Measurements from ENCODE around the gene ULK4.

ULK4 gene

DNA sequence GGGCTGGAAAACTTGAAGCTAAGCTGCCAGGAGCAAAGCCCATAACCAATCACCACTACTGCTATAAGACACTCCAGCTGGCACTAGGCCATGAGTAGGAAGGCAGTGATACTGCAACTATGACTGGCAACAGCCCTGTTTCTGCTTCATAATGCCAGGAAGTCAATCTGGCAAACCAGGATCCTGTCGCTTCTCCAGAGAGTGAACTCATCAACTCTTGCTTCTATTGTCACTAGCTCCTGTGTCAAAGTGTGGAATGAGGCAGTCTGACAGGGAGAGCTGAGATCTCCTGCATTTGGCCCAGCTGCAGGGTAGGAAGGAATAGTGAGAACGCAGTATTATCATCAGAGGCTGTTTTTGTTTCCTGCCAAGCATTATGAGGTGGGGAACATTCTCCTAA, 657.3 kb downstream of the ULK4 start:
- no peak for DNase-seq (ENCODE audit: low spot score)
- no peak for TF ChIP-seq CTCF (IDR thresholded peaks at IDR 0.05; ENCODE audit: extremely low read depth, missing control alignments)

DNA sequence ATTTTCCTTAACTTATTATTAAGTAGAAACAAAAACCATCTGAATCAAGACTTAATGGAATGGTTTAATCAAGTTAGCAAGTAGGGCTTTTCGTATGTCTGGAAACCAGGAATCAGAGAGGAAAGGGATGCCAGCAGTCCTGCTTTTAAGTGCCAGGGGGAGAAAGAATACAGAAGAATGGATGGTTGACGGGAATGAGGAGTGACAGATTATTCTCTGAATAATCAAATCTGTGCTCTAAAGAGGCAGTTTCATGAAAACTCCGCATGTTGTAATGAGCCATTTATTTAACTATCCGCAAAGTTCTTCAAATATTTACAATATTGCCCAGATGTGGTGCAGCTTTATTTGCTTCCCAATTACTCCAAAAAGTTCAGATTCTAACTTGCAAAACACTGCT, 659.6 kb downstream of the ULK4 start:
- TF ChIP-seq CTCF (IDR thresholded peaks at IDR 0.05; ENCODE audit: extremely low read depth, missing control alignments) = no peak
- no peak for DNase-seq (ENCODE audit: low spot score)

- DNase-seq (ENCODE audit: low spot score) = no peak
- TF ChIP-seq CTCF (IDR thresholded peaks at IDR 0.05; ENCODE audit: extremely low read depth, missing control alignments) = no peak
Observed at GRCh38 chr3:41301548-41301947, 660.4 kb downstream of the ULK4 start.

DNA sequence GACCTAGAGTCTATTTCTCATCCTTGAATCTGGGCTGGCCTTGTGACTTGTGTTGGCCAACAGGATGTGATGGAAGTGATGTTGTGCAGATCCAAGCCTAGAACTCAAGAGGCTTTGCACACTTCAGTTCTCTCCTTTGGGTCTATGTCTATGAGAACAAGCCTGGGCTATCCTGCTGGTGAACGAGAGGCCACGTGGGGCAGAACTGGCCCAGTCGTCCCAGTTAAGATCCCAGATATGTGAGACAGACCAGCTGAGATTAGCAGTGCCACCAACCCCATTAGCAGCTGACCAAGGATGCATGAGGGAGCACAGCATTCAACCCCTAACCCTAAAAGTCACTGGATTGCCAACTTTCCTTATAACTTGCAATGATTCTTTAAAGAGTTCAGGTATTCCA, 662.9 kb downstream of the ULK4 start:
- TF ChIP-seq CTCF (IDR thresholded peaks at IDR 0.05; ENCODE audit: extremely low read depth, missing control alignments) = no peak
- no peak for DNase-seq (ENCODE audit: low spot score)

GRCh38 chr3:41297750-41298149, 664.2 kb downstream of the ULK4 start:
- no peak for TF ChIP-seq CTCF (IDR thresholded peaks at IDR 0.05; ENCODE audit: extremely low read depth, missing control alignments)
- DNase-seq (ENCODE audit: low spot score) = no peak

DNA sequence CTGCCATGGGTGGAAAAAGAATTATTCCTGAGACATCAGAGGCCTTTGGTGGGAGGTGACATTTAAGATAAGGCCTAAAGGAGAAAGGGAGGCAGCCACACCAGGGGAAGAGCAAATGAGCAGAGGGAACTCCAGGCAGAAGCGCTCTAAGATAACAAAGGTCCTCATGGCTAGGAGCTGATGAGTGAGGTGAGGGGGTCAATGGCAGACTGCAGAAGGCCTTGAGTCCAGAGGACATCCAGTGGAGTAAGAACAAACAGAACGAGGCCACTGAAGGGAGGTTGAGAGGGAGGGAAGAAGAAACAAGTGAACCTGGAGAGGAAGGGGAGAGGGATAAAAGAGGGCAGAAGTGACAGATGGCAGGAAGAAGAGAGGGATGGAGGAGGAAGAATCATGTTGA, 665.3 kb downstream of the ULK4 start:
- no peak for TF ChIP-seq CTCF (IDR thresholded peaks at IDR 0.05; ENCODE audit: extremely low read depth, missing control alignments)
- no peak for DNase-seq (ENCODE audit: low spot score)

GRCh38 chr3:41295740-41296139, 666.2 kb downstream of the ULK4 start:
- no peak for DNase-seq (ENCODE audit: low spot score)
- TF ChIP-seq CTCF (IDR thresholded peaks at IDR 0.05; ENCODE audit: extremely low read depth, missing control alignments) = no peak

Measured in GM20000 (cell line).